Liver (tissue), 9 donors: Measurements from ENCODE around the gene OR10H3. TPM values are rescaled to one million over a fixed set of nuclear protein-coding genes. Genes with fewer than 3 reads are reported as not detected.
"Not testable (repeated sequence)": the region's sequence is repeated elsewhere in the genome, so short reads cannot be mapped to it uniquely, and the experiment has no call there.

Experiments
- DNase-seq: peaks from one replicate; pipeline ENCODE4 v3.0.0-alpha.2; 2017; ENCODE audit warnings: low spot score
- H3K27ac ChIP-seq, 2 donors: one replicate each; pipeline ENCODE4 v1.7.0; 2013; ENCODE audit warnings: inconsistent platforms in 2 of 2, low read length in 2 of 2, control low read depth in 1 of 2, low read depth in 1 of 2, mild to moderate bottlenecking in 1 of 2
- H3K27me3 ChIP-seq, 4 donors: one replicate each; pipeline versions ENCODE4 v1.6.1 to v1.7.0; 2013; ENCODE audit warnings: low read length in 3 of 4, inconsistent platforms in 1 of 4, mild to moderate bottlenecking in 1 of 4, moderate library complexity in 1 of 4; ENCODE audit not compliant: control insufficient read depth in 4 of 4, insufficient read depth in 4 of 4
- H3K36me3 ChIP-seq, 4 donors: one replicate each; pipeline versions ENCODE4 v1.6.1 to v1.7.0; 2013; ENCODE audit warnings: low read length in 3 of 4, mild to moderate bottlenecking in 3 of 4, low read depth in 1 of 4, moderate library complexity in 1 of 4; ENCODE audit not compliant: control insufficient read depth in 4 of 4, insufficient read depth in 3 of 4
- H3K4me1 ChIP-seq, 4 donors: one replicate each; pipeline versions ENCODE4 v1.6.1 to v1.7.0; 2013; ENCODE audit warnings: low read length in 3 of 4, mild to moderate bottlenecking in 3 of 4, moderate library complexity in 1 of 4; ENCODE audit not compliant: control insufficient read depth in 4 of 4, insufficient read depth in 4 of 4
- H3K4me3 ChIP-seq, 3 donors: one replicate each; pipeline versions ENCODE4 v1.6.1 to v1.7.0; 2013; ENCODE audit warnings: low read length in 3 of 3, control low read depth in 1 of 3, low read depth in 1 of 3, mild to moderate bottlenecking in 1 of 3
- H3K9ac ChIP-seq, 2 donors: one replicate each; pipeline ENCODE4 v1.7.0; 2013; ENCODE audit warnings: low read length in 2 of 2, mild to moderate bottlenecking in 2 of 2, moderate library complexity in 2 of 2, control low read depth in 1 of 2, low read depth in 1 of 2
- H3K9me3 ChIP-seq, 4 donors: one replicate each; pipeline versions ENCODE4 v1.6.1 to v1.7.0; 2013; ENCODE audit warnings: low read length in 3 of 4; ENCODE audit not compliant: control insufficient read depth in 4 of 4
- EGR1 ChIP-seq, 2 donors: IDR thresholded peaks; 2 replicates each; pipeline ENCODE4 v1.6.1; 2016 to 2018; ENCODE audit warnings: antibody characterized with exemption in 2 of 2, low read depth in 2 of 2
- FOXA1 ChIP-seq: IDR thresholded peaks from 2 replicates; pipeline ENCODE4 v1.6.1; 2016; ENCODE audit warnings: antibody characterized with exemption
- FOXA2 ChIP-seq: IDR thresholded peaks from 2 replicates; pipeline ENCODE4 v1.6.1; 2016; ENCODE audit warnings: antibody characterized with exemption
- GABPA ChIP-seq, 2 donors: IDR thresholded peaks in 1 of 2; conservative IDR thresholded peaks in 1 of 2; 2 replicates each; pipeline ENCODE4 v1.6.1; 2016; ENCODE audit warnings: antibody characterized with exemption in 2 of 2, mild to moderate bottlenecking in 1 of 2, moderate library complexity in 1 of 2
- HNF4A ChIP-seq, 2 donors: conservative IDR thresholded peaks; 2 replicates each; pipeline ENCODE4 v1.6.1; 2016; ENCODE audit warnings: antibody characterized with exemption in 2 of 2, mild to moderate bottlenecking in 2 of 2
- HNF4G ChIP-seq: IDR thresholded peaks from 2 replicates; pipeline ENCODE4 v1.6.1; 2016; ENCODE audit warnings: antibody characterized with exemption
- NR2F2 ChIP-seq: IDR thresholded peaks from 2 replicates; pipeline ENCODE4 v1.6.1; 2016; ENCODE audit warnings: antibody characterized with exemption
- RAD21 ChIP-seq, 2 donors: IDR thresholded peaks; 2 replicates each; pipeline ENCODE4 v1.6.1; 2016; ENCODE audit warnings: antibody characterized with exemption in 2 of 2, mild to moderate bottlenecking in 2 of 2
- RXRA ChIP-seq, 2 donors: IDR thresholded peaks; 2 replicates each; pipeline ENCODE4 v1.6.1; 2017 to 2018; ENCODE audit warnings: antibody characterized with exemption in 2 of 2, mild to moderate bottlenecking in 1 of 2
- SP1 ChIP-seq: IDR thresholded peaks from 2 replicates; pipeline ENCODE4 v1.6.1; 2018; ENCODE audit warnings: antibody characterized with exemption, mild to moderate bottlenecking
- TAF1 ChIP-seq: conservative IDR thresholded peaks from 2 replicates; pipeline ENCODE4 v1.6.1; 2016; ENCODE audit warnings: antibody characterized with exemption, mild to moderate bottlenecking
- YY1 ChIP-seq: IDR thresholded peaks from 2 replicates; pipeline ENCODE4 v1.6.1; 2016; ENCODE audit warnings: antibody characterized with exemption, mild to moderate bottlenecking
- WGBS: extraction: QIAGEN DNeasy Blood & Tissue Kit; methylation state at CpG from one replicate; pipeline ENCODE4 v1.1.7; 2013; 5-methylcytosine and 5-hydroxymethylcytosine counted together
- polyA plus RNA-seq, 2 donors: library from polyadenylated mRNA; stranded (reverse) in 1 of 2; unstranded in 1 of 2; fragments of 200-250 nt in 1 of 2; fragments of >200 nt in 1 of 2; fragmentation: Nextera tagmentation in 1 of 2; extraction: Ambion mirVana in 1 of 2; gene quantifications; one replicate each; pipeline versions ENCODE4 v1.2.1 to v1.2.3, GENCODE V29; 2013 to 2015
- total RNA-seq, 2 donors: library from RNA; depleted of rRNA; stranded (reverse); fragments of >200 nt; gene quantifications; one replicate each; pipeline ENCODE4 v1.2.3, GENCODE V29; 2014
- TF ChIP-seq, protein P1 (sequence below): IDR thresholded peaks from 2 replicates; pipeline ENCODE4 v1.6.1; 2016; ENCODE audit warnings: antibody characterized with exemption
- TF ChIP-seq, protein P2 (sequence below): IDR thresholded peaks from 2 replicates; pipeline ENCODE4 v1.6.1; 2016; ENCODE audit warnings: antibody characterized with exemption, mild to moderate bottlenecking
- TF ChIP-seq, protein P3 (sequence below): fragments of 150-350 bp; IDR thresholded peaks from 2 replicates; pipeline ENCODE4 v1.5.1; 2017; ENCODE audit warnings: improper control_type of control experiment, low read depth, low read length; ENCODE audit not compliant: missing input control
- donor health status: healthy.
- donor health status: healthy.
- donor health status: healthy.
- donor health status: healthy.
- donor health status: healthy.

Gene OR10H3
- total and polyA plus RNA-seq, 4 donors = not detected

DNA sequence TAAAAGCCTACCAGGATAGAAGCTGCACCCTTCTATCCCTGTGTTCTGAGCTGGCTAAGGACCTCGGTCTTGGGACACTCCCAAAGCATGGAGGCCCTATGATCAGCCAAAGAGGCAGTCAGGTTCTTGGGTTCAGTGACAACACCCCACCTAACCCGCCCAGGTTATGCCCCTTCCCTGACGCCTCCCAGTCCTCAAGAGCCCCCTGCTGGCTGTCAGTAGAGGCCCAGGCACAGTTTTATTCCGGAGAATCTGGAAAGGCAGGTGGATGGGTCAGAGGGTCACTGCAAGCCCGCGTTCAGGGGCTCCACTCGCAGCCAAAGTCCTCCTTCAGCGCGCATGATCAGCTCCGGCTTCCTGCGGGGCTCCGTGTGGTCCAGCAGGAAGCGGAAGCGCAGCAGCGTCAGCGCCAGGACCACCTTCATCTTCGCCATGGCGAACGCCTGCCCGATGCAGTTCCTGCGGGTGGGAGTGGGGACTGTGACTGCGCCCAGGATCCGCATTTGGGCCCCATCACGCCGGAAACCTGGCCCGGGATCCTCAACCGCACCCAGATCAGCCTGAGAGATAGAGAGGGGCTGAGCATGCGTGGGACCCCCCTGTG, 22.3 kb downstream of the OR10H3 start:
- Histone ChIP-seq H3K36me3 (no peaks in the 10 kb centered on the region), H3K9ac (no peak overlapping the region), H3K9me3 (no peaks in the 10 kb centered on the region), H3K4me3 (no peak overlapping the region), H3K27ac (no peak overlapping the region), H3K4me1 (peaks cover 0 to 5% (median 1%) of the 10 kb centered on the region in 4 donors), H3K27me3 (no peaks in the 10 kb centered on the region)
- no peak for DNase-seq
- TF ChIP-seq GABPA (IDR thresholded peaks at IDR 0.05 in 1 of 2, conservative IDR thresholded peaks at IDR 0.05 in 1 of 2) (no peak), NR2F2 (no peak), HNF4G (no peak), TAF1 (no peak), EGR1 (IDR thresholded peaks at IDR 0.05; ENCODE audit: low read depth in 2 of 2) (no peak), YY1 (no peak), HNF4A (conservative IDR thresholded peaks at IDR 0.05) (no peak), RAD21 (IDR thresholded peaks at IDR 0.05) (peak; percentile 69 to 85), RXRA (IDR thresholded peaks at IDR 0.05) (no peak), FOXA2 (no peak), FOXA1 (no peak), SP1 (no peak)
- TF ChIP-seq, protein P1, sequence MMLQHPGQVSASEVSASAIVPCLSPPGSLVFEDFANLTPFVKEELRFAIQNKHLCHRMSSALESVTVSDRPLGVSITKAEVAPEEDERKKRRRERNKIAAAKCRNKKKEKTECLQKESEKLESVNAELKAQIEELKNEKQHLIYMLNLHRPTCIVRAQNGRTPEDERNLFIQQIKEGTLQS = no peak
- TF ChIP-seq, protein P2, sequence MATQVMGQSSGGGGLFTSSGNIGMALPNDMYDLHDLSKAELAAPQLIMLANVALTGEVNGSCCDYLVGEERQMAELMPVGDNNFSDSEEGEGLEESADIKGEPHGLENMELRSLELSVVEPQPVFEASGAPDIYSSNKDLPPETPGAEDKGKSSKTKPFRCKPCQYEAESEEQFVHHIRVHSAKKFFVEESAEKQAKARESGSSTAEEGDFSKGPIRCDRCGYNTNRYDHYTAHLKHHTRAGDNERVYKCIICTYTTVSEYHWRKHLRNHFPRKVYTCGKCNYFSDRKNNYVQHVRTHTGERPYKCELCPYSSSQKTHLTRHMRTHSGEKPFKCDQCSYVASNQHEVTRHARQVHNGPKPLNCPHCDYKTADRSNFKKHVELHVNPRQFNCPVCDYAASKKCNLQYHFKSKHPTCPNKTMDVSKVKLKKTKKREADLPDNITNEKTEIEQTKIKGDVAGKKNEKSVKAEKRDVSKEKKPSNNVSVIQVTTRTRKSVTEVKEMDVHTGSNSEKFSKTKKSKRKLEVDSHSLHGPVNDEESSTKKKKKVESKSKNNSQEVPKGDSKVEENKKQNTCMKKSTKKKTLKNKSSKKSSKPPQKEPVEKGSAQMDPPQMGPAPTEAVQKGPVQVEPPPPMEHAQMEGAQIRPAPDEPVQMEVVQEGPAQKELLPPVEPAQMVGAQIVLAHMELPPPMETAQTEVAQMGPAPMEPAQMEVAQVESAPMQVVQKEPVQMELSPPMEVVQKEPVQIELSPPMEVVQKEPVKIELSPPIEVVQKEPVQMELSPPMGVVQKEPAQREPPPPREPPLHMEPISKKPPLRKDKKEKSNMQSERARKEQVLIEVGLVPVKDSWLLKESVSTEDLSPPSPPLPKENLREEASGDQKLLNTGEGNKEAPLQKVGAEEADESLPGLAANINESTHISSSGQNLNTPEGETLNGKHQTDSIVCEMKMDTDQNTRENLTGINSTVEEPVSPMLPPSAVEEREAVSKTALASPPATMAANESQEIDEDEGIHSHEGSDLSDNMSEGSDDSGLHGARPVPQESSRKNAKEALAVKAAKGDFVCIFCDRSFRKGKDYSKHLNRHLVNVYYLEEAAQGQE = no peak
- TF ChIP-seq, protein P3, sequence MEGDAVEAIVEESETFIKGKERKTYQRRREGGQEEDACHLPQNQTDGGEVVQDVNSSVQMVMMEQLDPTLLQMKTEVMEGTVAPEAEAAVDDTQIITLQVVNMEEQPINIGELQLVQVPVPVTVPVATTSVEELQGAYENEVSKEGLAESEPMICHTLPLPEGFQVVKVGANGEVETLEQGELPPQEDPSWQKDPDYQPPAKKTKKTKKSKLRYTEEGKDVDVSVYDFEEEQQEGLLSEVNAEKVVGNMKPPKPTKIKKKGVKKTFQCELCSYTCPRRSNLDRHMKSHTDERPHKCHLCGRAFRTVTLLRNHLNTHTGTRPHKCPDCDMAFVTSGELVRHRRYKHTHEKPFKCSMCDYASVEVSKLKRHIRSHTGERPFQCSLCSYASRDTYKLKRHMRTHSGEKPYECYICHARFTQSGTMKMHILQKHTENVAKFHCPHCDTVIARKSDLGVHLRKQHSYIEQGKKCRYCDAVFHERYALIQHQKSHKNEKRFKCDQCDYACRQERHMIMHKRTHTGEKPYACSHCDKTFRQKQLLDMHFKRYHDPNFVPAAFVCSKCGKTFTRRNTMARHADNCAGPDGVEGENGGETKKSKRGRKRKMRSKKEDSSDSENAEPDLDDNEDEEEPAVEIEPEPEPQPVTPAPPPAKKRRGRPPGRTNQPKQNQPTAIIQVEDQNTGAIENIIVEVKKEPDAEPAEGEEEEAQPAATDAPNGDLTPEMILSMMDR = peak; percentile 44
- 38% methylated on average over 28 of the region's 28 CpGs for WGBS

DNA sequence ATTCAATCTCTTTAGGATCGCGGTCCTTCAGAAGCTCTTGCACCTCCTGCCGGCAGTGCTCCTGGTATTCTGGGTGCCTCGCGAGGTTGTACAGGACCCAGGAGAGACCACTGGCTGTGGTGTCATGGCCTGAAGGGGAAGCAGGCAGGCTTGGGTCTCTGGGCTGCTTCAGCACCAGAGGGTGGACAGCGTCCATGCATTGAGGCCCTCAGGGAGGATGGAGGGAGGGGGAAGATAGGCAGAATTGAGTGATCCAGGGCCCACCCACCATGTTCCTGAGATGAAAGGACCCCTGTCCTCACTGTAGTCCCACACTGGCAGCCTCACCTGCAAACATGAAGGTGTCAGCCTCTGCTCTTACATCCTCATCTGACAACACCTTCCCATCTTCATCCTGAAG, 31.8 kb downstream of the OR10H3 start:
- TF ChIP-seq, protein P2 = peak; percentile 97
- no peak for TF ChIP-seq RXRA (IDR thresholded peaks at IDR 0.05)
- DNase-seq = no peak
- no peak overlapping the region for H3K27ac ChIP-seq
- WGBS = 31% methylated on average over 6 of the region's 6 CpGs
- no peaks in the 10 kb centered on the region for H3K36me3 ChIP-seq
- H3K27me3 ChIP-seq = no peaks in the 10 kb centered on the region
- no peaks in the 10 kb centered on the region for H3K4me1 ChIP-seq
- H3K9me3 ChIP-seq = no peaks in the 10 kb centered on the region
- no peak overlapping the region for H3K9ac ChIP-seq
- H3K4me3 ChIP-seq = no peak overlapping the region

DNA sequence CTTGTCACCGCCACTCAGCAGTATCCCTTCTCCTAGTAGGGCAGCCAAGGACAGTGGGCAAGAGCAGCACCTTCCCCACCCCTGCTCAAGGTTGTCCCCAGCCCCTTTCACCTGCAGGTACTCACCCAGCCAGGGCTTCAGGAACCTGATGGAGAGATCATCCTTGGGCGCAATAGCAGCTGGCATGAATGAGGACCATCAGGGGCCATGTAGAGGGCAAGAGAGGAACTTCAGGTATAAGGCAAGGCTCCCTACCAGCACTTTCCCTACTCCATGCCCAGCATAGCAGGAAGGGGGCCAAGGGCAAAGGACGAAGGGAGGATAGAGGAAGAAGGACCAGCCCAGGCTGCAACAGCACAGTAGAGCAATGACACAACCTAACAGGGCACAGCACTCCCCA, 36.4 kb downstream of the OR10H3 start:
- DNase-seq, H3K4me1 ChIP-seq, H3K36me3 ChIP-seq, H3K9ac ChIP-seq, H3K4me3 ChIP-seq, H3K9me3 ChIP-seq, H3K27me3 ChIP-seq, H3K27ac ChIP-seq: not testable (repeated sequence)
- WGBS = 67% methylated on average over 3 of the region's 3 CpGs
